A549 treated with DMSO at 1 μM for 4 hours (cell line): ENCODE data around the gene NDC80. TPM values are rescaled to one million over a fixed set of nuclear protein-coding genes. Genes with fewer than 3 reads are reported as not detected.

Source experiments
- total RNA-seq: library from RNA; stranded (reverse); fragments of 200-300 nt; extraction: Qiagen RNA extraction; gene quantifications from 5 replicates; pipeline ENCODE4 v1.2.3, GENCODE V29; 2022; ENCODE audit warnings: low read depth

NDC80 gene
- 12.7 to 16.5 TPM (median 15.1 TPM) in 5 replicates for total RNA-seq

GRCh38 chr18:2571200-2572170, at the start of gene NDC80, which contains the start of gene METTL4:
Gene NDC80 (plus strand): TSS chr18:2571557. CDS start chr18:2572986, 1,429 bp downstream.
Gene METTL4 (minus strand): TSS chr18:2571505. CDS start chr18:2567216, 4,289 bp downstream.

DNA sequence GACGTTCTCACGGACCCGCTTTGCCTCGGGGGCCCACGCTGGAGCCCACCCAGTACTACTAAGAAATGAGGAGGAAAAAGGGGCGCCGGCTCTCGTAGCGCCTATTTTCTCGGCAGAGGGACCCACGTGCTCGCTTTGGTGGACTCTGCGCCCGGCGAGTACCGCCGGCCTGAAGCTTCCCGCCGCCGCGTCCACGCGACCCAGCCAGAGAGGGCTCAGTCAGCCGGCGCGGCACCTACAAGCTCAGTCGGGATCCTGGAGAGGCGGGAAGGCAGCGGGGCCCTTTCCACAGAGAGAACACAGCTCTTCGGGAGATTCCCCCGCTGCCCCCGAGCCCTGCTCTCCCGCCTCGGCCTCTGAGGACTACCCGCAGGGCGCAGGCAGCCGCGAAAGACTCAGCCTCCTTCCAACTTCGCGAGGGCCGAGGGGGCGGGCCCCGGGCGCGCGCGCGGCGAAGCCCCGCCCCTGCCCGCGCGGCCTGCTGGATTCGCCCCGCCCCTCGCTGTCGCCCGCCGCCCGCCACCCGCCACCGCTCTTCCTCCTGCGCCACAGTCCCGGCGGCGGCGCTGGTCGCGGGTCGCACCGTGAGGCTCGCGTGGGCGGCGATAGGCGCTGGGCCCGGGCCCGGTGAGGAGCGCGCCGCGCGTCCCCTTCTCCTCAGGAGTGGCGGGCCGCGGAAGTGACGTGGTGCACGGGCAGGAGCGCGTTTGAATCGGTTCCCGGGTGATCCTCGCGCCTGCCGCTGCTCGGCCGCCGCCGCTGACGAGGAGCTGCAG, 84.0 kb downstream of the NDC80 start, which contains the start of gene SMCHD1:
TSS of gene SMCHD1 (plus strand) at position 549 of the 776 bp plus-strand sequence. CDS start 350 bp downstream, outside the sequence.

Other genes with a start within 250 kb of the NDC80 start
- gene METTL4, start 52 bp upstream of the NDC80 start, total RNA-seq, result 4.4 to 6.8 TPM (median 6.4 TPM) in 5 replicates
- gene SMCHD1, start 84.2 kb downstream of the NDC80 start, total RNA-seq, result 14.4 to 19.8 TPM (median 18.4 TPM) in 5 replicates